IPS DF 4.7 (cell line): ENCODE data around the gene ANKRD18A.
"Not testable (repeated sequence)": the region's sequence is repeated elsewhere in the genome, so short reads cannot be mapped to it uniquely, and the experiment has no call there.

Source experiments
- DNase-seq: peaks from one replicate; pipeline ENCODE4 v3.0.0-alpha.2; 2013; ENCODE audit warnings: low spot score; ENCODE audit errors: extremely low read depth

The ANKRD18A gene

DNA sequence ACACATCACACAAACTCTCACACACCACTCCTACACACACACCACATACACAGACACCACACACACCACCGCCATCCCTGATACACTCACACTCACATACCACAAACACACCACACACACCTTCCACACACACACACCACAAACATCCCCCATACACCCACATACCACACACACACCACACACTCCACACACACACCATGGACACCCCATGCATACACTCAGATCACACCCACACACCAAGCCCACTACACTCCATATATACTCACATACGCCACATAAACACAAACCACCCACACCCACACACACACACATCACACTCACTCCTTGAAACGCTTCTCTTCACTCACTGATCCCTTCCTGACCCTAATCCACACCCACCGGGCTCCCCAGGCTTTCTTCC lies 9.1 kb upstream of the ANKRD18A start:
- no peak for DNase-seq

DNA sequence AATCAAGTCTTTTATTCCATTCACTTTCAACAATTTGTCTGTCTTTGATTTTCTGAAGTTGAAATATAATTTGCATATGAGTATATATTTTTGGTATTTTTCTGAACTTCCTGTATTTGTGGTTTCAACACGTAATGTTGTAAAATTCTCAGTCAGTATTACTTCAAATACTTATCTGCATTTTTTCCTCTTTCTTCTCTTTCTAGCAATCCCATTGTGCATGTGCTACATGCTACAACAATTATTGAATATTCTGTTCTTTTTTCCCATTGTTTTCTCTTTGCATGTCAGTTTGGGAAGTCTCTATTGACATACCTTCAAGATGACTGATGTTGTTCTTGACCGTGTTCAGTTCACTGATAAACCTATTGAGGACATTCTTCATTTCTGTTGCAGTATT lies 5.6 kb upstream of the ANKRD18A start:
- no peak for DNase-seq

DNA sequence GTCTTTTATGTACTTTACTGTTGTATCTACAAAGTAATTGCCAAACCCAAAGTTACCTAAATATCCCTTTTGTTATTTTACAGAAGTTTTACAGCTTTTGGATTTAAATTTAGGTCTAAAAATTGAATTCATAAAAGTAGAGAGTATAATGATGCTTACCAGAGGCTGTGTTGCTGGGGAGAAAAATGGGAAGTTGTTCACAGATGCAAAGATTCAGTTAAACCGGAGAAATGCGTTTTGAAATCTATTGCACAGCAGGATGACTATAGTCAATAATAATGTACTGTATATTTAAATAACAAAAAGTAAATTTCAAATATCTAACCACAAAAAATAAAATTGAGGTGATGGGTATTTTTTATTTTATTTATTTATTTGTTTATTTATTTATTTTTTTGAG lies 2.6 kb upstream of the ANKRD18A start:
- no peak for DNase-seq

DNA sequence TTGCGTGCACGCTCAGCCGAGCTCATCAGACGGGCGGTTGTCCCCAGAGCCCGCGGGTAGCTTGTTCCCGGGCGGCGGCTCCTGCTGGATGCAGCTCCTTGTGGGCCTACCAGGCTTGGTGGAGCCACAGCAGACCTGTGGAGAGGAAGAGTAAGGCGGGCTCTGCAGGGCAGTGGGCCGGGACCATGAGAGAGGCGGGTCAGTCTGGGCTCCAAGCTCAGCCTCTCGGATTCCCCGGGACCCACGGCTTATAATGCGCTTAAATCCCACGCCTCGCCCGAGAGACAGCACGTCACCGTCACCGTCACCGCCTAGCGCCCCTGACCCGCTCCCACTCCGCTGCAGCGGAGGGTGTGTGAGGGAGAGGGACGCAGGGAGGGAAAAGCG lies 1.9 kb upstream of the ANKRD18A start:
- no peak for DNase-seq

DNA sequence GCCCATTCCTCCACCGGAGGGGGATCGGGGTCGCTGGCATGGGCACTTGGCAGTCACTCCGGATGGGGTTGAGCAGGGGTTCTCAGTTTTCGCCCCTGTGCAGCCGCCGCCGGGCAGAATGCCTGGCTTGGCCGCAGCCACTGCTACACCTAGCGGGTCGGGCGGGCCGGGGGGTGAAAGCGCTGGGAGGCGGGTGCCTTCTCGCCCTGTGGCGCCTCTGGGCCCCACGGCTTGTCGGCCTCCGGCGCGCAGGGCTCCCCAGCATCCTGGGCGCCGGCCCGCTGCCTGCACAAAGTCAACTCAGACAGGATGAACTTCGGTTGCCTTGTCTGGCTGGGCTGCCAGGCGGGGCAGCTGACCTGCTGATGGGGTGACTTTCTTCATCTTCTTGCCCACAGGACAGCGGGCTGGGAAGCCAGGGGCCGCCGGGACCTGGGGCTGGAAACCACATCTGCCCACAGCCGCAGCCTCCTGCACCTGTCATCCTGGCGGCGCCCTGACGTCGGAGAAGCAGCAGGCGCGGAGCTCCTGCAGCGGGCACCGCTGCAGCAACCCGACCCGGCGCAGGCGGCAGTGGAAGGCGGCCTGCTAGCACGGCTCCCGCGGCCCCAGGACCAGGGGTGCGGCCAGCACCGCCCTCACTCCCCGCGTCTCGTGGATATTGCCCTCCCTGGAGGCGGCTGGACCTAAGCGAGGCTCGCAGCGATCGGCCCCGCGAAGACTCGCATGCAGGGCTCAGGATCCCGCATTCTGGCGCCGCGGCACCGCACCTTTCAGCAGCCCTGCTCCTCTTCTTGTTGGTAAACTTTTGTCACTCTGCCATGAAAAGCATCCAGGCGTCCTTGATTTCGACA lies 1.3 kb upstream of the ANKRD18A start:
- no peak for DNase-seq

DNA sequence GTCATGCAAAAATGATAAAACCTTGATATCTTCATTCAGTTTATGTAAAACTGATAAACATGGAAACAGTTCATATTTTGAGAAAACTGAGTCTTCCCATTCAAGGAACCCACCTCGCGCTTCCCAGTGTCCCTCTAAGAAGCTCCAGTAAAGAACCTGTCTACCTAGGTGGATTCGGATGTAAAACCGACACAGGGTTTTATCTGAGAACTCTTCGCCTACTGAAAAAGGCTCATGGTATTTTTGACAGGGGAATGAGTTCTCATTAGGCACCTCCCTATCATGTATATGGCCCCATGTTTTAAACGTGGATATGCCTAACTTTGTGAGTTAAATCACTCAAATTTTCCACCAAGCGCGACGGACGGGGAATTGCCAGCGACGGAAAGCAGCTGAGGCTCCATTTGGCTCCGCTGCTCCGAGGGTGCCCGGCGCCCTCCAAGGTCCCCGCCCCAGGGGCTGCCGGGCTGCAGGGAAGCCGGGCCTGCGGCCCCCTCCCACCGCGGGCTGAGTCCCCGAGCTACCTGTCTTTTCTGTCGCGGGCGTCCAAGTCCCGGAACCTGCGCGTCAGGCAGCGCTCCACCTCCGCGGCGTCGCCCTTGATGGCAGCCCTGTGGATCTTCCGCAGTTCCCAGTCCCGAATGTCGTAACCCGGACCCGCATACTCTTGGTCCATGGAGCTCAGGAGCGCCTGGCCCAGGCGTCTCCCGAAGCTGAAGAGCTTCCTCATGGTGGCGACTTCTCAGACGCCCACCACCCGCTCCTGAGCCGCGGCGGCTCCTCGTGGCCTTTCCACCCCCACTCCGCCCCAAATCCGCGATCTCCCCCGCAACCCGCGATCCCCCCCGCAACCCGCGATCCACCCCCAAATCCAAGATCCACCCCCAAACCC lies 594 bp downstream of the ANKRD18A start:
- no peak for DNase-seq

- not testable (repeated sequence) for DNase-seq
Measured at GRCh38 chr9:38598029-38598745, 22.2 kb downstream of the ANKRD18A start.

GRCh38 chr9:38595117-38595516 lies 25.3 kb downstream of the ANKRD18A start:
- DNase-seq, result not testable (repeated sequence)

GRCh38 chr9:38591346-38592063 lies 28.9 kb downstream of the ANKRD18A start:
- not testable (repeated sequence) for DNase-seq

GRCh38 chr9:38583765-38584164 lies 36.6 kb downstream of the ANKRD18A start:
- DNase-seq, result not testable (repeated sequence)

DNA sequence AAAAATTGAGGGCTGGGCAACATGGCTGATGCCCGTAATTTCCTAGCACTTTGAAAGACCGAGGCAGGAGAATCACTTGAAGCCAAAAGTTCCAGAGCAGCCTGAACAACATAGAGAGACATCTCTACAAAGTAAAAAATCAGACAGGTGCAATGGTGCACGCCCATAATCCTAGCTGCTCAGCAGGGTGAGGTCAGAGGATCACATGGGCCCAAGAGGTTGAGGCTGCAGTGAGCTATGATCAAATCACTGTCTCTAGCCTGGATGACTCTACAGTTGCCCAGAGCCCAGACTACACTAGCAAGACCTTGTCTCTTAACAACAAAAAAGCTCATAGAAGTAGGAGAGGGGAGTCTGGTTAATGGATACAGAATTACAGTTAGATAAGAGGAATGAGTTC lies 40.3 kb downstream of the ANKRD18A start:
- not testable (repeated sequence) for DNase-seq

DNA sequence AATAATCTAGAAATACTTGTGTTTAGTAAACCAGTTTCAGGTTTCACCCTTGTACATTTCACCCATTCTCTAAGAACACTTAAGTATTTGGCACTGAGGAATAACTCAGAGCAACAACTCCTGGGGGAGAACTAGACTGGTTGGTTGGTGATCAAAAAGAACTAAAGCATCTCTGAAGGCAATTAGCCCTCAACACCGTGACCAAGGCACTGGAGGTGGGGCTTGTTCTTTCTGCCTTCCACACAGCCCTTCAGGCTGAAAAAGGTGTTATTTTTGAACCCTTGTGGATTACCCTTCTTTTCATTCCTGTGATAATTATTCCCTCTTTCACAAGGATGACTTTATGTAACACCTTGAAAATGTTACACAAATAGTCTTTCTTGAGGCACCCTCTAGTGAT lies 44.2 kb downstream of the ANKRD18A start:
- DNase-seq, result not testable (repeated sequence)

- not testable (repeated sequence) for DNase-seq
Measured at GRCh38 chr9:38566048-38566447, 54.3 kb downstream of the ANKRD18A start.

DNA sequence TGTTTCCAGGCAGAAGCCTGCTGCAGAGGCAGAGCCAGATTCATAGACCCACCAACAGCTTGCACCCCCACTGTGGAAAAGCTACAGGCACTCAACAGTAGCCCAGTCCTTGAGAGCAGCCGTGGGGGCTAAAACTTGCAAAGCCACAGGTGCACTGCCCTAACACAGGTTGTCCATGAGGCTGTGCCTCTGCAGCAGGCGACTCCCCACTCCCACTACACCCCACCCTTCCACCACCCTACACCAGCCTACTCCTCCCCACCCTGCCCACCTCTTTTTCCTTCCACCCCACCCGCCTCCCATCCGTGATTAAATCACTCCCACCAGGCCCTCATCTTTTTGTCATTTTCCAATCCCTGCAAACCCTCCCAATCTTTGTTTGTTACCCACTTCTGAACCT lies 55.2 kb downstream of the ANKRD18A start:
- DNase-seq, result not testable (repeated sequence)

DNA sequence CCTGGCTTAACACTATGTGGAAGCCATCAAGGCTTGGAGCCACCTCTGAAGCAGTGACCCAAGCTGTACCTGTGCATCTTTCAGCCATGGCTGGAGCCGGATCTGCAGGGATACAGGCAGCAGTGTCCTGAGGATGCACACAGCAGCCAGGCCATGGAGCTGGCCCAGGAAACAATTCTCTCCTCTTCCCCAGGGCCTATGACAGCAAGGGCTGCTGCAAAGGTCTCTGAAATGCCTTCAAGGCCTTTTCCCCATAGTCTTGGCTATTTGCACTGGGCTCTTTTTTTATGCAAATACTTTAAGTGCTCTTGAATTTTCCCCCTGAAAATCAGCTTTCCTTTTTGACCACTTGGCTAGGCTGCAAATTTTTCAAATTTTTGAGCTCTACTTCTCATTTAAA lies 56.5 kb downstream of the ANKRD18A start:
- not testable (repeated sequence) for DNase-seq

GRCh38 chr9:38561134-38561533 lies 59.3 kb downstream of the ANKRD18A start:
- not testable (repeated sequence) for DNase-seq

GRCh38 chr9:38559172-38559571 lies 61.2 kb downstream of the ANKRD18A start:
- DNase-seq, result not testable (repeated sequence)

GRCh38 chr9:38557746-38558145 lies 62.6 kb downstream of the ANKRD18A start:
- not testable (repeated sequence) for DNase-seq

DNA sequence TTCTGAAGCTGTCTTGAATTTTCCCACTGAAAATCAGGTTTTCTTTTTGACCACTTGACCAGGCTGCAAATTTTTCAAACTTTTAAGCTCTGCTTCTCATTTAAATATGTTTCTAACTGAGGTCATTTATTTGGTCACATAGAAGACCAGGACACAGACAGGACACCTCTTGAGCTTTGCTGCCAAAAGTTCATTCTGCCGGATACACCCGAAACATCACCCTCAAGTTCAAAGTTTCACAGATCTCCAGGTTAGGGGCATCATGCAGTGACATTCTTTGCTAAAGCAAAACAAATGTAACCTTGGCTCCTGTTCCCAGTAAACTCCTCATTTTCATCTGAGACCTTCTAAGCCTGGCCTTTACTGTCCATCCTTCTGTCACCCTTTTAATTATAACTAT lies 65.4 kb downstream of the ANKRD18A start:
- DNase-seq, result not testable (repeated sequence)

DNA sequence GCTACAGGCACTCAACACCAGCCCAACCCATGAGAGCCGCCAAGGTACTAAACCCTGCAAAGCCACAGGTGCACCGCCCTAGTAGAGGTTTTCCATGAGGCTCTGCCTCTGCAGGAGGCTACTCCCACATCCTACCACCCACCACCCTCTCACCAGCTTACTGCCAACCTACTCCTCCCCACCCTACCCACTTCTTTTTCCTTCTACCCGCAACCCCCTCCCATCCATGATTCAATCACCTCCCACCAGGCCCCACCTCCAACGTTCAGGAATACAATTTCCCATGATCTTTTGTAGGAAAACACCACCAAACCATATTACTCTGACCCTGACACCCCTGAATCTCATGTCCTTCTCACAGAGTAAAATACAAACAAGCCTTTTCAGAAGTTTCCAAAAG lies 67.4 kb downstream of the ANKRD18A start:
- not testable (repeated sequence) for DNase-seq
